NCI-H446 treated with DMSO at 0.1 percent for 48 hours (cell line): ENCODE data around the gene HDAC4.

Experiments
- DNase-seq: peaks from one replicate; lab custom pipeline; 2025; lab: John Stamatoyannopoulos, UW

Gene HDAC4

GRCh38 chr2:239025951-239026461 lies 374.8 kb downstream of the HDAC4 start:
- DNase-seq, result no peak

- DNase-seq, result no peak
These were observed 375.6 kb downstream of the HDAC4 start for GRCh38 chr2:239025096-239025801.

- no peak for DNase-seq
These were observed 376.6 kb downstream of the HDAC4 start for GRCh38 chr2:239024226-239024625.

GRCh38 chr2:239022437-239023260 lies 378.2 kb downstream of the HDAC4 start:
- no peak for DNase-seq

GRCh38 chr2:239021651-239022436 lies 379.0 kb downstream of the HDAC4 start:
- no peak for DNase-seq

- DNase-seq, result no peak
These were observed 379.6 kb downstream of the HDAC4 start for GRCh38 chr2:239021224-239021623.

- no peak for DNase-seq
These were observed 380.2 kb downstream of the HDAC4 start for GRCh38 chr2:239020541-239021041.

GRCh38 chr2:239019183-239019581 lies 381.6 kb downstream of the HDAC4 start:
- no peak for DNase-seq

- DNase-seq, result no peak
These were observed 382.3 kb downstream of the HDAC4 start for GRCh38 chr2:239018271-239019182.

- DNase-seq, result no peak
These were observed 383.2 kb downstream of the HDAC4 start for GRCh38 chr2:239017491-239018098.

- no peak for DNase-seq
These were observed 384.7 kb downstream of the HDAC4 start for GRCh38 chr2:239015901-239016675.

GRCh38 chr2:239015218-239015900 lies 385.5 kb downstream of the HDAC4 start:
- no peak for DNase-seq

GRCh38 chr2:239014458-239015217 lies 386.2 kb downstream of the HDAC4 start:
- DNase-seq, result no peak

- no peak for DNase-seq
These were observed 387.2 kb downstream of the HDAC4 start for GRCh38 chr2:239013678-239013976.

GRCh38 chr2:239012936-239013677 lies 387.7 kb downstream of the HDAC4 start:
- no peak for DNase-seq

GRCh38 chr2:239012228-239012627 lies 388.6 kb downstream of the HDAC4 start:
- DNase-seq, result no peak

GRCh38 chr2:239009589-239009961 lies 391.2 kb downstream of the HDAC4 start:
- DNase-seq, result no peak
